ENCODE data around the gene OSTN.
"Not testable (repeated sequence)": the region's sequence is repeated elsewhere in the genome, so short reads cannot be mapped to it uniquely, and the experiment has no call there.

OSTN gene

DNA sequence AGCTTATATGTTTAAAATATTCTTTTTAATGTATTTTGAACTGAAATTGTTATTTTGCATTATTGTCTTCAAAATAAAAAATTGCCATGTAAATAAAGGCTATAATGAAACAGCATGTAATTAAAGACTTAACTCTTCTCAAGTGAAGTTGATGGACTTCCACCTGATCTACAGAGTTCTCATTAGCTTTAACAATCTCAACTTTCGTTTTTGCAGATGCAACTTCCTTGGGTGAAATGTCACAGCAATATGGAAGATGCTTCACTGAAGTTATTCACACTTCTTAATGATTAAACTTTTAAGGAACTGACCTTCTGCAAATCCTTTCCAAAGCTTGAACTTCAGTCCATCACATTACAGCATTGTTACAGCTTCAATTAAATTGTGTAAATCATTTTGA, 63.6 kb downstream of the OSTN start:
- in situ Hi-C loops (cut with MboI; ENCODE audit: low sequenced_read_pairs), result no loop called here

DNA sequence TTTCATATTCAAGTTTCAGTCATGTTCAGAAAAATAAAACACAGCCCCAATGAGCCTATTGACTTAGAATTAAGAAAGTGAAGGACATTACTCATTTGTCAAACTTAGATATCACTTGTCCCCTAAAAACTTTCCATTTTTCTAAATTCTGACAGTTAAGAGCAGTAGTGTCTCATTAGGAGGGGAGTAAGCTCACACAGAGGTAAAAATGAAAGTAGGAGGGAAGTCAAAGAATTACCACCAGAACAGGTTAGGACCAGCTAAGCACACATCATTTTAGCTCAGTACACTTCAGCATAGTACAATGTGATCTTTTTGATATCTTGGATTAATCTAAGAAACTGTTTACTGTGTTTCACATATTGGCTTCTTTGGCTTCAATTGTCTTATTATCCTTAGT, 64.3 kb downstream of the OSTN start:
- in situ Hi-C loops (cut with MboI; ENCODE audit: low sequenced_read_pairs), result no loop called here

DNA sequence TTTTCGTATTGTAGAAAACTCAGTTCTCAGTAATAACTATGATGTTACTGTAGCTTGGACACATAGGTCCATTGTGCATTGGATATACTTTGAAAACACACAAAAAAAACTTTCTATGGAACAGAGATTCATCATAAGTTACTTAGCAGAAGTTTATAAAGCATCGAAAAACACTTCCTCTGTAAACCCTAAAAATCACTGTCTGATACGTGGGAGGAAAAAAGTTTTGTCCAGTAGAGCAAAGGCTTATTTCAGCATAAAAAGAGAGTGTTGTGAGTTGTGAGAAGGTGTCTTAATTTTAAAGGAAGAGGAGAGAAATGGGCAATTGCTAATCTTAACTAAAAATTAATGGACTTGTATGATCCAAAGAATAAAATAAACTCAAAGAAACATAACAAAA, 64.8 kb downstream of the OSTN start:
- in situ Hi-C loops (cut with MboI; ENCODE audit: low sequenced_read_pairs), result no loop called here

DNA sequence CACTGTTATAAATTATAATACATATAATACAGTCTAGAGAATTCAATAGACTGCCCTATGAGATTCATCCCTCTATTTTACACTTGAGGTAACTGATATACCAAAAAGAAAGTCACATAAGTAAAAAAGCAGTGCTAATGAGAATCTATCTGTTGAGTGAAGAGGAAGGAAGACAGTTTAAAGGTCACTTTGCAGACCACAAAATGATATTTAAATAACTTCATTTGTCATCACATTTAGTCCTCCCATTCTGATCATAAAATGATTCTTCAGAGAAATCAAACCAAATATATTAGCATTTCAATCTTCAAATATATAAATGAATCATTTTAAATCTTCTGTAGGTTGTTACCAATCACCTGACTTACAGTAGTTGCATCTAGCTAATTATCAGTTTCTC, 69.7 kb downstream of the OSTN start:
- in situ Hi-C loops (cut with MboI; ENCODE audit: low sequenced_read_pairs), result no loop called here

DNA sequence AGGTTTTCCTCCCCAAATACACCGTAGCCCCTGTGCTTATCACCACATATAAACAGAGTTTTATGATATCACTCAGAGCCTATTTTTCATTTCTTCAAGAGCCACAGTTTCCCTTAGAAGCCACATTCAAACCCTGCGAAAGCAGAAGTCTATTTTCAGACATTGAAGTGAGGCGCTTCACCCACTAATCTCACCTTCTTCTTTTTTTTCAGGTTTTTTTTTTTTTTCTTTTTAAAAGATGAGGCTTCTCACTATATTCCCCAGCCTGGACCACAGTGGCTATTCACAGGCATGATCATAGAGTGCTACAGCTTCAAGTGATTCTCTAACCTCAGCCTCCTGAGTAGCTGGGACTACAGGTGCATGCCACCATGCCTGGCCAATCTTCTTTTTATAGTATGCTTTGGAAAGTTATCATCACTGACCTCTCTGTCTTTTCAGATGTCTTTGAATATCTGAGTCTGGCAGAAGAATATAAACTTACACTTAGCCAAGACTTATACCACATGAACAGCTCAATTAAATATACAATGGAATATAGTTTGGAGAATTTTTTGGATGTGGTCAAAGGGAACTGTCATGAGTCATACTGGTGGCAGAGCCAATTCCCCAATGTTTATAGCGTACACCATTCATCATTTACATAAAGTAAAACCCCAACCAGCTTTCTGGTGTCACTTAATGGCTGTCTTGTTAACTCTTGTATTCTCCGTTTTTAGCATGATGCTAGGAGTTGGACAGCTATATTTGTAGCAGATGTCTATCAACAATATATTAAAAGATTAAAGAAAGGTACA, 70.4 kb downstream of the OSTN start:
- in situ Hi-C loops (cut with MboI; ENCODE audit: low sequenced_read_pairs), result no loop called here

DNA sequence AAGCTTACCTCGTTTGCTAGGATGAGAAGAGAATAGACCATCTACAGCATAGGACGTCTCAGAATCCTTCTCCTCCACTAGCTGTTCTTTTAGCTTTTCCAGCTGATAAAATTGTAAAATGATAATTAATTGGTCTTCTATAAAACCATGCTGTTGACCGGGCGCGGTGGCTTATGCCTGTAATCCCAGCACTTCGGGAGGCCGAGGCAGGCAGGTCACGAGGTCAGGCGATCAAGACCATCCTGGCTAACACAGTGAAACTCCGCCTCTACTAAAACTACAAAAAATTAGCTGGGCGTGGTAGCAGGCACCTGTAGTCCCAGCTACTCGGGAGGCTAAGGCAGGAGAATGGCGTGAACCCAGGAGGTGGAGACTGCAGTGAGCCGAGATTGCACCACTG, 76.2 kb downstream of the OSTN start:
- in situ Hi-C loops (cut with MboI; ENCODE audit: low sequenced_read_pairs), result not testable (repeated sequence)

DNA sequence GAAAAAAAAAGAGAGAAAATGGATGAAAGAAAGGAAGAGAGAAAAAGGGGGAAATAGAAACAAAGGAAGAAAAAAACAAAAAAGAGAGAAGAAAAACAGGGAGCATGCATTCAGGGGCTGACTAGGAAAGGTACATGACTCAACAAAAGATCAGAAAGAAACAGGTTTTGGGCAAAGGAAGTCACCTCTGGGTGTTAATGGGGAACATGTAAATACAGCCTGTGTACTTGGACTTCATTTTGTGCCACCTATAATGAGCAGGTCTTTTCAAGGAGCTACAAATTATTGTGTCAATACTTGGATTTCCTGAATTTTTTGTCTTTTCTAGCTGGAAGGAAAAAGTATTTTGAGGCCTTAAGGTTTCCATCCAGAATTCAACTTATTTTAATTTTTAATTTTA, 76.7 kb downstream of the OSTN start:
- in situ Hi-C loops (cut with MboI; ENCODE audit: low sequenced_read_pairs), result no loop called here

DNA sequence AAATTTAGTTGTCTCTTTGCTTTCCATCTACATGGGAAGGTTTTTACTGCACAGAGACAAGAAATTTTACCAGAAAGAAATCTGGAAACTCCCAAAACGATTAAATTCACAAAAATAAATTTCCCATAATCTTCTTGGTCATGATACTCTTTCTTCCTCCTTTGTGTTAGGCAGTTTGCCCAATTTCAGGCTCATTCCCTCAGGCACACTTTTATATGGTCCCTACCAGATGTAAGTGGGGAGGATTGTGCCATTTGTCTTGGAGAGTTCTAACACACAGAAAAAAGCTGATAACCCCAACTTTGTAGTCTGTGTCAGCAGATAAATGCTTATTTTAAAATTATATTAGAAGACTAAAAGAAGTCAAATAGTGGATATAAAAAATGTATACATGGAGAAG, 81.1 kb downstream of the OSTN start:
- in situ Hi-C loops (cut with MboI; ENCODE audit: low sequenced_read_pairs), result no loop called here

DNA sequence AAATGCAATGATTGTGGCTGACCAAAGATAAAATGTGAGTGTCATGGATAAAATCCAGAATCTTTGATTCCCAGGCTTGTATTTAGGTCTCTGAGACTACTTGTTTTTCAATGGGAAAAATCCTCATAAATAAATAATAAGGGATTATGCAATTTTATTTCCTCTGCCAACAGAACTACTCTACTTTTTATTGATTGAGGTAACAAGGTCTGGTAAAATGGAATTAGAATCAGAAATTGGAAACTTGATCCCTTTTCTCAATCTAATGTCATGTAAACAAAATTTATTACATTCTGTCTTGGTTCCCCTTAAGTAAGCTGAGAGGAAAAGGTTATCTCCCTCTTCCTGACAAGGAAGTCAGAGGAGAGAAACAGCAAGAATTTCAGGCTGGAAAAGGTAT, 81.8 kb downstream of the OSTN start:
- in situ Hi-C loops (cut with MboI; ENCODE audit: low sequenced_read_pairs), result no loop called here

DNA sequence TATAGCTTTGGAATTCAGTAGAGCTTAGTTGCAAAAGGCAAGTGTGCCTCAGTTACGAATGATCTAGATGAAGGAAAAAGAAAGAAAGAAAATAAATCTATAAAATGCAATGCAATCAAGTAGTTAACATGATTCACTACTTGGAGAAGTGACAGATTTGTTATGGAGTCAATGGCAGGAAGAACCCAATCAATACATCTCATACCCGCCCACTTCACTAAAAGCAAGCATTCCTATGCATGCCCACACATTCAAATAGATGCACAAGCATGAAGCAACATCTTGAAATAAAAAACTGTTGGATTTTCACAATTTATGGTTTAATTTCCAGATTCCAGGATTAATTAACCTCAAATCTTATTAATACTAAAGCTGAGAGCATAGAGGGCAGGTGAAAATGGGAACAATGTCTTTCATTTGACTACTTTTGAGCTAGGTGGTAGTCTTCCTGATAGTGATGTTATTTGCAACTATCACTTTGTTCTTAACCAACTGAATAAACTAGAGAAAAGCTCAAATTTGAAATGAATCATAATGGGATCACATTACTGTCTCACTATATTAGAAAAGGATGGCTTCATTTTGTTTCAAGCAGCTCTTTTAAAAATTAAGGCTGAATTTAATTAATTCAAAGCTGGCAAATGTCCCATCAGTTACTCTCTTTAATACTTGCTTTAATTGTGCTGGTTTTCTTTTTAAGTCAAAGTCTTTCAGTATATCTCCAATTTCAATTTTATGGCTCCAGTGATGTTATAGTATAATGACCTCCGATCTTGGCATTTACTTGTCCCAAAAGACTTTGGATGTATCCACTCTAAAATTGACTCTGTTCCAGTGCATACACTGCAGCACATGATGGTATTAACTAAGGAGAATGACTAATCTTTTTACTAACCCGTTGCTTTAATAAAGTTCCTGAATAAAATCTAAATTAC, 83.5 kb downstream of the OSTN start:
- in situ Hi-C loops (cut with MboI; ENCODE audit: low sequenced_read_pairs), result no loop called here

DNA sequence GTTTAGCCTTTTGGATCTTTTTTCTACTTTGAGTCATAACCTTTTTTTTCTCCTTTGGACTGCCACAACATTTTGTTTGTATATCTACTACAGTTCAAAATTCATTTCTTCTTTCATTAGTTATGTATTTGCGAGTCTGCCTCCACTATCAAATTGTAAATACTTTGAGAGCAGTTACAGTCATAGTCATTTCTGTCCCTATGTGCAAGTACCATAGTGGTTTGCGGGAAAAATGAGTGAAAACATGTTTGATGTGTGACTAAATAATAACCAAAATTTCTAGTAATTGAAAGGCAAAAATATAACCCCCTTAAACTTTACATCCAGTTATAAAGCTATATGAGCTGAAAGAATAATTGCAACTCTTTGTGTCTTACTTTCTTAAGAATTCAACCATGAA, 84.4 kb downstream of the OSTN start:
- in situ Hi-C loops (cut with MboI; ENCODE audit: low sequenced_read_pairs), result no loop called here

DNA sequence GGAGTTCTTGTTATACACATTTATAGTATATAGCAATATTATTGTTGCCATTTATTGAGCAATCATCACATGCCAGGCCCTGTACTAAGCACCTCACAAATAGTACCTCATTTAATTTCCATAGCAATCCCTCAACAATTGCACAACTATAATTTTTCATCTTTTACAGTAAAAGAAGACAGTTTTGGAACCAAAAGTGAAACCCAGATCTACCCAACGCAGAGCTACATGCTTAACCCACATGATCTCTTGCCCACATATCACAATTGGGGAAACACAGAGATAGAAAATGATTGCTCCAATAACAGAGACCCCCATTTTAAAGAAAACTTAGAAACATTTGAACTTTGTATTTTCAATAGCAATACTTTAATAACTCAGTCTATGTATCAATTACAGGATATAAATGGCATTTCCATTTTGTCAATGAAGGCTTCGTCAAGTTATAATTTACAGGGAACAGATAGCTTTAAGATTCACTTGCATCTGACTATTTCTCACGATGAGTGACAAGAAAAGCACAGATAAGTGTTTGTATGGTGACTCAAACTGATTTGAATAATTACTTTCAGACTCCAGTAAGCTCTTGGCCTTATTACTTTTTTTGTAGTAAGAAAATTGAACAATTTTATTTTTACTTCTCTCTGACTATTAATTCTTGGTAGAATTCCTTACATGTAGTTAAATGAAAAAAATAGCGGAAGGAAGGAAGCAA, 91.4 kb downstream of the OSTN start:
- in situ Hi-C loops (cut with MboI; ENCODE audit: low sequenced_read_pairs), result no loop called here

DNA sequence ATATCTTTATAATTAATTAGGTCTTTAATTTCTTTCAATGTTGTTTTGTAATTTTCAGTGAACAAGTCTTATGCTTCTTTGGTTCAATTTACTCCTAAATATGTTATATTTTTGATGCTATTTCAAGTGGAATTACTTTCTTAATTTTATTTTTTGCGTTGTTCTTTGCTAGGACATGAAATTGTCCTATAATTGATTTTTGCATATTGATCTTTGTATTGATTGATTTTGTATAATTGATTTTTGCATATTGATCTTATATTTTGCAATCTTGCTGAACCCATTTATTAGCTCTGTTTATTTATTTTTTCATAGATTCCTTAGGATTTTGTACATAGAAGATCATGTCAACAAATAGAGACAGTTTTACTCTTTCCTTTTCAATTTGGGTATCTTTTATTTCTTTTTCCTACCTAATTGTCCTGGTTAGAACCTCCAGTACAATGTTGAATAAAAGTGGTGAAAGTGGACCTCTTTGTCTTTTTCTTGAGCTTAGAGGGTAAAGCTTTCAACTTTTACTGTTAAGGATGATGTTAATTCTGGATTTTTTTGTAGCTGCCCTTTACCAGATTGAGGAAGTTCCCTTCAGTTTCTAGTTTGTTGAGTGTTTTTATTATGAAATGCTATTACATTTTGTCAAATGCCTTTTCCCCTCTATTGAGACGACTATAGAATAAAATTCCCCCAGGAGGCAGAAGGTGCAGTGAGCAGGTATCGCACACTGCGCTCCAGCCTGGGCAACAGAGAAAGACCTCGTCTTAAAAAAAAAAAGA, 93.4 kb downstream of the OSTN start:
- in situ Hi-C loops (cut with MboI; ENCODE audit: low sequenced_read_pairs), result no loop called here

DNA sequence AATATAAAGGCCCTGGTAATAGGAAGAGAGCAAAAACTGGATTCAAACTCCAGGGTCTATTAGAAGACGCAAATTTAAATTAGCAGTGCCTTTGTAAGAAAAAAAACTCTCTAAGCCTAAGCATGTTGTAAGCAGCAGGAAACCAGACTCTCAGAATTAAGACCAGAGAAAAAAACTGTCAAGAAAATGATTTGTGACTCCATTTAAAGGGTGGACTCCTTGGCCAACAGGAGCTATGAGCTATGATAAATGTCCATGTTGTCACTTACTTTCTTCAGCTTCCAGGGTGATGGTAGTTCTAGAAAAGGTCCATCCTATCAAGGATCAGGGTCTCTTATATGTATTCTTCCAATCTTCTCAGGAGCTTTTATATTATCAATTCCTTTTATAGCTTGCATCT, 95.2 kb downstream of the OSTN start:
- in situ Hi-C loops (cut with MboI; ENCODE audit: low sequenced_read_pairs), result no loop called here

DNA sequence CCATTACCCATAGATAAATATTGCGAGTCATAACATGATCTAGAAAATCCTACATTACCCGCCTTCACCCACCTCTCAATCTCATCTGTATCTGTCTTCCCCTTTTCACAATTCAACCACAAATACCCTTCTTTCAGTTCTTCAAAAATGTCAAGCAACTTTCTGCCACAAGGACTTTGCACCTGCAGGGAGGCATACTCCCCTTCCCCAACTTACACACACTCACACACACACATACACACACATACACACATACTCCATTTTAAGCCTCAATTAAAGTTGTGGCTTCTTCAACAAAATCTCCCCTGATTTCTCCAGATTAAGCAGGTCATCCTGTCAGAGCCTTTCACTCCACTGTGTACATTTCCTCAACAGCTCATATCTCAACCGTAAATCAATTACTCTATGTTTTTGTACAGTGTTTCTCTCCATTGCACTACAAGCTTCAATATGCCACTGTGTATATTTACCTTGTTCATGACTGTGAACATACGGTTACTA, 97.0 kb downstream of the OSTN start:
- in situ Hi-C loops (cut with MboI; ENCODE audit: low sequenced_read_pairs), result no loop called here

DNA sequence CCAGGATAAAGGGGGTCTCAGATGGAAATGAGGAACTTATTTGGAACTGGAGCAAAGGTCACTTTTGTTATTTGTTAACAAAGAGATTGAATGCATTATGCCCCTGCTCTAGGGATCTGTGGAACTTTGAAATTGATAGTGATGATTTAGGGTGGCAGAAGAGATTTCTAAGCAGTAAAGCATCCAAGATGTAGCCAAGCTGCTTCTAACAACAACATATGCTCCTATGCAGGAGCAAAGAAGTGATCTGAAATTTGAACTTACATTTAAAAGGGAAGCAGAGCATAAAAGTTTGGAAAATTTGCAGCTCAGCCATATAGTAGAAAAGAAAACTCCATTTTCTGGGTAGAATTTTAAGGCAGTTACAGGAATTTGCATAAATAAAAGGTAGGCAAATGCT, 99.8 kb downstream of the OSTN start:
- in situ Hi-C loops (cut with MboI; ENCODE audit: low sequenced_read_pairs), result no loop called here

DNA sequence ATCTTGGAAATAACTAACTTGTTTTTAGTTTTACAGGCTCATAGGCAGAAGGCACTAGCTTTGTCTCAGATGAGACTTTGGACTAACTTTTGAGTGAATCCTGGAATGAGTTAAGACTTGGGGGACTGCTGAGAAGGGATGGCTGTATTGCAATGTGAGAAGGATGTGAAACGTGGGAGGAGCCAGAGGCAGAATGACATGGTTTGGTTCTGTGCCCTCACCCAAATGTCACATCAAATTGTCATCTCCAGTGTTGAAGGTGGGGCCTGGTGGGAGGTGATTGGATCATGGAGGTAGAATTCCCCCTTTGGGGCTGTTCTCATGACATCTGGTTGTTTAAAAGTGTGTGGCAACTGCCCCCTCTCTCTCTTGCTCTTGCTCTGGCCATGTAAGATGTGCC, 101.4 kb downstream of the OSTN start:
- in situ Hi-C loops (cut with MboI; ENCODE audit: low sequenced_read_pairs), result no loop called here

DNA sequence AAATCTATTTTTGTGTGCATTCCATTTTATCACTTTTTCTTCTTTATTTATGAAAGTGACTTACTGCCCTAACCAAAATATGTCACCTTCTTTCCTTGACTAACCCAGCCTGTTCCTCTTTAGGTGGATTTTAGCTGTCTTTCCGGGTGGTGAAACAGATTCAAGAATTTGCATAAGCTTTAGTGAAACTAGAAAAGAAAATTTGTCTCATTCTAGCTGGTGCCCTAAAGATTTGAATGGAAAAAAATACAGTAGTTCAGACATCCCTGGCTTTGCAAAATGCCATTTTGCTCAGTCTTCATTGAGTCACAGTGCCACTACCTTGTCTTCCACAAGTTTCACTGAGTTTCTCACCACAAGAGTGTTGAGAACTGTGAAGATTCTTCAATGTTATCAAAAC, 102.0 kb downstream of the OSTN start:
- in situ Hi-C loops (cut with MboI; ENCODE audit: low sequenced_read_pairs), result no loop called here

DNA sequence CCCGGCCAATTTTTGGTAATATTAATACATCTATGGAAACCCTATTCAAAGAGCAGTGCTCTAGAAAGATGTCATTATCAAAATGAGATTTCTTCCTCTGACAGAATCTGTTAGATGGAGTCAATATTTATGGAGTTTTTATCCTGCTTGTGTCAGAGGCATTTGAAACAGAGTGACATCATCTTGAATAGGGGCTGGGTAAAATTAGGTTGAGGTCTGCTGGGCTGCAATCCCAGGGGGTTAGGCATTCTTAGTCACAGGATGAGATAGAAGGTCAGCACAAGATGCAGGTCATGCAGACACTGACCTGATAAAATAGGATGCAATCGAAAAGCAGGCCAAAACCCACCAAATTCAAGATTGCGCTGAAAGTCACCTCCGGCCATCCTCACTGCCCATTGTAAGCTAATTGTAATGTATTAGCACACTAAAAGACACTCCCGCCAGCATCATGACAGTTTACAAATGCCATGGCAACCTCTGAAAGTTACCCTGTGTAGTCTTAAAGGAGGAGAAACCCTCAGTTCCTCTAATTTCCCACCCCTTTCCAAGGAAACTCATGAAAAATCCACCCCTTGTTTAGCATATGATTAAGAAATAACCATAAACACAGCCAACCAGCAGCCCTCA, 102.9 kb downstream of the OSTN start:
- in situ Hi-C loops (cut with MboI; ENCODE audit: low sequenced_read_pairs), result no loop called here

DNA sequence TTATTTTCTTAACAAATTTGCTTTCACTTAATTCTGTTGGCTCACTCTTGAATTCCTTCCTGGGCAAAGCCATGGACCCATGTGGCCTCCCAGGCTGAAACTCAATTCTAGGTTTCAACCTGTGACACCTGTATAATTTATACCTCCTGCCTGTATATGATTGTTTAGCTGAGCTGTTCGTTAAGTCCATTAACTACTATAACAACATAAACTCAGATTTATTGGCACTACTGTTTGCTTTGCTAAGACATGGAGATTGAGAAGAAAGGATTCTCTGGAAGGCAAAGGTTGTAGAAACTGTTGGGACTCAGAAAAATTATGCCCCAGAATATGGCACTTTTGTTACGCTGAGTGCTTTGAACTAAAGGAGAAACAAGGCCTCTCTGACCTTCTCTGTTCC, 103.4 kb downstream of the OSTN start:
- in situ Hi-C loops (cut with MboI; ENCODE audit: low sequenced_read_pairs), result no loop called here
